ENCODE results near the gene CMTM4. TPM values are rescaled to one million over a fixed set of nuclear protein-coding genes. Genes with fewer than 3 reads are reported as not detected.

CMTM4 gene
- total and polyA plus RNA-seq, 2 of the 8 experiments (the other 6 are each of a cell fraction or from before 2014, with no cell fraction given), result 35.3 to 51.7 TPM

- Histone ChIP-seq H3K23ac (ENCODE audit: insufficient read length) (no peak overlapping the region), H3K4me2 (ENCODE audit: insufficient read depth in 1 of 2, low read depth in 2 of 2, low read length in 2 of 2) (no peak overlapping the region), H3K18ac (ENCODE audit: extremely low read depth, low read length) (no peak overlapping the region), H2BK15ac (ENCODE audit: low read length) (no peak overlapping the region), H2BK120ac (replicated peaks; ENCODE audit: low read depth, low read length) (no peak overlapping the region), H2BK20ac (ENCODE audit: low read length) (no peak overlapping the region), H4K8ac (ENCODE audit: extremely low read depth, insufficient read depth, low read length) (no peak overlapping the region), H3K4me1 (replicated peaks in 1 of 4; ENCODE audit: control insufficient read depth in 3 of 4, insufficient read depth in 4 of 4, low read length in 3 of 4) (peaks cover 0 to 5% (median 4%) of the 10 kb centered on the region in 4 experiments; a peak in 3 of 7 replicates), H4K20me1 (replicated peaks in 1 of 2; ENCODE audit: control insufficient read depth in 1 of 2, insufficient read depth in 2 of 2, low read length in 2 of 2) (peaks cover 0 to 5% of the 10 kb centered on the region in 2 experiments), H3K27me3 (replicated peaks in 1 of 4; ENCODE audit: control insufficient read depth in 3 of 4, extremely low read depth in 1 of 4, insufficient read depth in 3 of 4, low read length in 3 of 4) (no peaks in the 10 kb centered on the region), H2BK5ac (ENCODE audit: low read depth, low read length) (no peak overlapping the region), H3K14ac (ENCODE audit: insufficient read length) (no peak overlapping the region), H3K79me2 (ENCODE audit: control insufficient read depth in 1 of 2, insufficient read depth in 2 of 2, low read length in 2 of 2) (peaks cover 3 to 16% of the 10 kb centered on the region in 2 experiments; a peak in 2 of 4 replicates), H3K9me3 (ENCODE audit: insufficient read depth in 2 of 2, low read depth in 1 of 2, low read length in 1 of 2) (no peaks in the 10 kb centered on the region), H2AK5ac (ENCODE audit: low read depth, low read length) (no peak overlapping the region), H3K27ac (ENCODE audit: low read depth, low read length) (no peak overlapping the region), H3K4me3 (ENCODE audit: extremely low read depth in 1 of 4, insufficient read depth in 2 of 4, low read depth in 3 of 4, low read length in 4 of 4) (no peak overlapping the region), H4K5ac (ENCODE audit: insufficient read length, low read depth, low read length) (no peak overlapping the region), H3K79me1 (ENCODE audit: low read depth, low read length) (peaks cover 2% of the 10 kb centered on the region; the same call in 1 of the 2 replicates), H3K23me2 (ENCODE audit: low read depth, low read length) (no peaks in the 10 kb centered on the region), H3K36me3 (ENCODE audit: control insufficient read depth in 2 of 4, insufficient read depth in 4 of 4, low read length in 3 of 4) (no peaks in the 10 kb centered on the region), H3K4ac (replicated peaks; ENCODE audit: insufficient read length, low read depth, low read length) (no peak overlapping the region), H4K91ac (replicated peaks; ENCODE audit: insufficient read length, low read length) (no peak overlapping the region), H2BK12ac (ENCODE audit: low read depth, low read length) (no peak overlapping the region), H3K56ac (replicated peaks; ENCODE audit: insufficient read length, low read depth, low read length) (no peak overlapping the region), H2AFZ (ENCODE audit: low read length) (no peak overlapping the region), H3K9ac (replicated peaks in 1 of 4; ENCODE audit: extremely low read depth in 1 of 4, low read depth in 3 of 4, low read length in 3 of 4) (no peak overlapping the region)
- DNase-seq (ENCODE audit: low read depth in 1 of 2, low spot score in 2 of 2) (no peak), FAIRE-seq (no peak)
- 94% methylated on average over 1 of the region's 1 CpG; no CpG with 5 or more reads in 1 of the 2 experiments for WGBS, 2 experiments (ENCODE audit: extremely low coverage in 1 of 2, insufficient coverage in 1 of 2, insufficient read length in 1 of 2, insufficient replicate concordance in 2 of 2, low coverage in 1 of 2, low lambda C conversion rate in 2 of 2, missing lambda C conversion rate in 1 of 2)
- ChIA-PET CTCF (ENCODE audit: partially characterized antibody) (interaction anchor here (0.7 to 1.3 kb wide), 7 partner anchors 11 to 451 kb away, joined by 3 to 4 read pairs (median 3); no protein-coding TSS in a partner anchor), POLR2A (ENCODE audit: partially characterized antibody) (interaction anchor here (0.8 kb wide), 1 partner anchor 11 kb away, joined by 5 read pairs; no protein-coding TSS in a partner anchor)
- TF ChIP-seq YY1 (IDR thresholded peaks at IDR 0.05; ENCODE audit: low read depth, low read length), result no peak
- TF ChIP-seq TAF1 (IDR thresholded peaks at IDR 0.05; ENCODE audit: low read depth, low read length), result no peak
- no peak for TF ChIP-seq PHF8 (conservative IDR thresholded peaks at IDR 0.05; ENCODE audit: low read depth, low read length)
- TF ChIP-seq EP300 (IDR thresholded peaks at IDR 0.05; ENCODE audit: borderline replicate concordance in 1 of 2, low read depth in 2 of 2, low read length in 2 of 2), result no peak
- TF ChIP-seq SP4 (IDR thresholded peaks at IDR 0.05; ENCODE audit: low read length), result no peak
- TF ChIP-seq ASH2L (IDR thresholded peaks at IDR 0.05; ENCODE audit: low read length), result no peak
- no peak for TF ChIP-seq JUND (IDR thresholded peaks at IDR 0.05; ENCODE audit: low read length)
- no peak for TF ChIP-seq CEBPB (IDR thresholded peaks at IDR 0.05; ENCODE audit: low read depth, low read length)
- no peak for TF ChIP-seq RXRA (IDR thresholded peaks at IDR 0.05; ENCODE audit: insufficient read depth, low read depth, low read length)
- no peak for TF ChIP-seq BCL11A (IDR thresholded peaks at IDR 0.05; ENCODE audit: low read depth in 2 of 2, low read length in 2 of 2)
- TF ChIP-seq TEAD4 (IDR thresholded peaks at IDR 0.05; ENCODE audit: low read depth, low read length), result no peak
- TF ChIP-seq ATF2 (IDR thresholded peaks at IDR 0.05; ENCODE audit: low read length), result no peak
- no peak for TF ChIP-seq SIRT6 (IDR thresholded peaks at IDR 0.05; ENCODE audit: low read length)
These were observed 48.7 kb downstream of the CMTM4 start for GRCh38 chr16:66647866-66648265.

Measured in H1 (cell line).